Prostate gland (tissue), 2 donors: Measurements from ENCODE around the gene NTRK2.

ENCODE experiments used
- CTCF ChIP-seq, 4 experiments: fragments of 200-600 bp in 2 of 4; fragments of 450-650 bp in 2 of 4; sonication (generic) in 2 of 4; IDR thresholded peaks; 1 replicate in 3 of 4; 2 replicates in 1 of 4; pipeline ENCODE4 v1.5.1; 2016 to 2019; ENCODE audit warnings: antibody characterized with exemption in 4 of 4, mild to moderate bottlenecking in 2 of 4, moderate library complexity in 2 of 4
- POLR2A ChIP-seq: fragments of 450-650 bp; IDR thresholded peaks from one replicate; pipeline ENCODE4 v1.6.1; 2016; ENCODE audit warnings: antibody characterized with exemption, mild to moderate bottlenecking
- POLR2AphosphoS5 ChIP-seq: sonication (generic); formaldehyde crosslinking; IDR thresholded peaks from one replicate; pipeline ENCODE4 v1.6.1; 2017; ENCODE audit warnings: antibody characterized with exemption

- TF ChIP-seq CTCF (IDR thresholded peaks at IDR 0.05) (no peak), POLR2AphosphoS5 (no peak), POLR2A (no peak)
These were observed 14.1 kb upstream of the NTRK2 start for GRCh38 chr9:84655447-84655846.
